PC-9 (cell line): ENCODE results near the gene CMTM4.

Experiments used
- EZH2 ChIP-seq: fragments of 200-600 bp; sonication (generic); IDR thresholded peaks from 2 replicates; pipeline ENCODE4 v1.8.0; 2017; ENCODE audit warnings: antibody characterized with exemption, low read depth
- TF ChIP-seq, protein P1 (sequence below): fragments of 200-600 bp; sonication (generic); conservative IDR thresholded peaks from 2 replicates; pipeline ENCODE4 v1.6.1; 2017; ENCODE audit warnings: mixed run types, antibody characterized with exemption, mild to moderate bottlenecking, moderate library complexity

- TF ChIP-seq, protein P1, sequence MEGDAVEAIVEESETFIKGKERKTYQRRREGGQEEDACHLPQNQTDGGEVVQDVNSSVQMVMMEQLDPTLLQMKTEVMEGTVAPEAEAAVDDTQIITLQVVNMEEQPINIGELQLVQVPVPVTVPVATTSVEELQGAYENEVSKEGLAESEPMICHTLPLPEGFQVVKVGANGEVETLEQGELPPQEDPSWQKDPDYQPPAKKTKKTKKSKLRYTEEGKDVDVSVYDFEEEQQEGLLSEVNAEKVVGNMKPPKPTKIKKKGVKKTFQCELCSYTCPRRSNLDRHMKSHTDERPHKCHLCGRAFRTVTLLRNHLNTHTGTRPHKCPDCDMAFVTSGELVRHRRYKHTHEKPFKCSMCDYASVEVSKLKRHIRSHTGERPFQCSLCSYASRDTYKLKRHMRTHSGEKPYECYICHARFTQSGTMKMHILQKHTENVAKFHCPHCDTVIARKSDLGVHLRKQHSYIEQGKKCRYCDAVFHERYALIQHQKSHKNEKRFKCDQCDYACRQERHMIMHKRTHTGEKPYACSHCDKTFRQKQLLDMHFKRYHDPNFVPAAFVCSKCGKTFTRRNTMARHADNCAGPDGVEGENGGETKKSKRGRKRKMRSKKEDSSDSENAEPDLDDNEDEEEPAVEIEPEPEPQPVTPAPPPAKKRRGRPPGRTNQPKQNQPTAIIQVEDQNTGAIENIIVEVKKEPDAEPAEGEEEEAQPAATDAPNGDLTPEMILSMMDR = no peak
- no peak for TF ChIP-seq EZH2
Observed at GRCh38 chr16:66678337-66678736, 18.2 kb downstream of the CMTM4 start.
